Endometrium (tissue), 2 donors: ENCODE data around the gene MORN1.
"Not testable (repeated sequence)": the region's sequence is repeated elsewhere in the genome, so short reads cannot be mapped to it uniquely, and the experiment has no call there.

Experiments used
- FAIRE-seq: peaks from 2 replicates; lab custom pipeline; 2012; peaks lifted over from hg19 to GRCh38; lab: Jason Lieb, UNC
- donor health status: control.
- donor health status: control.

The MORN1 gene

DNA sequence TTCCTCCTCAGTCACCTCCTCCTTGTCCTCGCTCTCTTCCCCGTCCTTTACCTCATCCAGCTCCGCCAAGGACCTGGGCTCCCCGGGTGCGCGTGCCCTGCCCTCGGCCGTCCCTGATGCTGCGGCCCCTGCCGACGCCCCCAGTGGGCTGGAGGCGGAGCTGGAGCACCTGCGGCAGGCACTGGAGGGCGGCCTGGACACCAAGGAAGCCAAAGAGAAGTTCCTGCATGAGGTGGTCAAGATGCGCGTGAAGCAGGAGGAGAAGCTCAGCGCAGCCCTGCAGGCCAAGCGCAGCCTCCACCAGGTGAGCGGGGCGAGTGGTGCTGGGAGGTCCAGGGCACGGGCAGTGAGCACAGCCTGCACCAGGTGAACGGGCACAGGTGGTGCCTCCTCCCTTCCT is 87.1 kb downstream of the MORN1 start:
- no peak for FAIRE-seq

DNA sequence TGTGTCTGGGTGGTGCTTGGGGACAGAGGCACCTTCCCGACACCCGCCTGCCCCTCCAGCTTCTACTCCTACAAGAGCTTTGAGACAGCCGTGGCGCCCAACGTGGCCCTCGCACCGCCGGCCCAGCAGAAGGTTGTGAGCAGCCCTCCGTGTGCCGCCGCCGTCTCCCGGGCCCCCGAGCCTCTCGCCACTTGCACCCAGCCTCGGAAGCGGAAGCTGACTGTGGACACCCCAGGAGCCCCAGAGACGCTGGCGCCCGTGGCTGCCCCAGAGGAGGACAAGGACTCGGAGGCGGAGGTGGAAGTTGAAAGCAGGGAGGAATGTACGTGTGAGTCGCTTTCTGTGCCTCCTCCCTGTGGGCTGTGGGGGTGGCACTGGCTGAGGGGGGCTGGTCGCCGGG is 87.6 kb downstream of the MORN1 start:
- FAIRE-seq, result no peak

DNA sequence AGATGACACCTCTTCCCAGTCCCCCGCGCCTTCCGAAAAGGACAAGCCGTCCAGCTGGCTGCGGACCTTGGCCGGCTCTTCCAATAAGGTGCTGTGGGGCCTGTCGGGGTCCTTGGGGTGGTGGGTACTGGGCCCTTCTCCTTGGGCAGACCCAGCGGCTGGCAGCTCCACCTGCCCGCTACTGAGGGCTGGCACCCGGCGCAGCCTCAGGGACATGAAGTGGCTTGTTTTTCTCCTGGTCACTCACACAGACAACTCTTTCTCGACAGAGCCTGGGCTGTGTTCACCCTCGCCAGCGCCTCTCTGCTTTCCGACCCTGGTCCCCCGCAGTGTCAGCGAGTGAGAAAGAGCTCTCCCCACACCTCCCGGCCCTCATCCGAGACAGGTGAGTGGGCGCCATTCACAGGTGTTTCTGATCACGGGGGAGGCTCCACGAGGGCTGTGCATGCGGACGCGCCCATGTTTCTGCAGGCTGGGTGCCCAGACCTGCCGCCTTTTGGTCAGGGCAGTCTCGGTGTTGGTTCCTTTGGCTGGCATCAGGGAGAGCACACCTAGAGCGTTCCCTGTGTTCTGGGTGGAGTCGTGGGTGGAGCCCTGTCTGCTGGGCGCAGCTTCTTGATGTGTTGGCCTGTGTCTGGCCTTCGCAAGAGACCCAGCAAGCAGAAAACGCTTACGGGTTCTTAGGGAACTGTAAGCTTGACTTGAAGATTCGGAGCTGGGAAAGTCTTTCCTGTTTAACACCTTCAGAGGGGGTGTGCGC is 88.2 kb downstream of the MORN1 start:
- FAIRE-seq, result no peak

DNA sequence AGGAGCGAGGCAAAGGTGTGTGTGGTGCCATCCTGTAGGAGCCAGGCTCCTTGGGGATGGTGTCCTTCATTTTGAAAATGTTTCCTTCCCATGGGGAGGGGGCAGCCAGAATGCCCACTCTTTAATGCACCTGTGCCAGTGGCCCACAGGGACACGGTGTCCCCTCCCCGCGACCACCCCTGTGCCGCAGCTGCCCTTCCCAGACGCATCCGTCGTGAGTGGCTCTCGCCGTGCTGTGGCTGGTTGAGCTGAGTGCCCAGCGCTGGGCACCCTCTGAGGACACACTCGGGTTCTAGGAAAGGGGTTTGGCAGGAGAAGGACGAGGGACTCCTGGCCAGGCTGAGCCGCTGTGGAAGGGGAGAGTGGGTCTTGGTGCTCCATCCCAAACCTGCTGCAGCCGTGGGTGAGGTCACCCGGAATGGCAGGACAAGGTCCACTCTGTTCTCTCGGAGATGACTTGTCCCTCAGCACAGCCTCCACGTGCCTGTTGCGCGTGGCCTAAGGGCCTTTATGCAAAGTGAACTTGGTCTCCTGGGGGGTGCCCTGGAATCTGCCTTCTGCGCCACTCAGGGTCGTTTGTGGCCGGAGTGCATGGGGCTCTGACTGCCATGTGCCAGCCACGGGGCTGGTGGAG is 88.9 kb downstream of the MORN1 start:
- FAIRE-seq, result no peak

DNA sequence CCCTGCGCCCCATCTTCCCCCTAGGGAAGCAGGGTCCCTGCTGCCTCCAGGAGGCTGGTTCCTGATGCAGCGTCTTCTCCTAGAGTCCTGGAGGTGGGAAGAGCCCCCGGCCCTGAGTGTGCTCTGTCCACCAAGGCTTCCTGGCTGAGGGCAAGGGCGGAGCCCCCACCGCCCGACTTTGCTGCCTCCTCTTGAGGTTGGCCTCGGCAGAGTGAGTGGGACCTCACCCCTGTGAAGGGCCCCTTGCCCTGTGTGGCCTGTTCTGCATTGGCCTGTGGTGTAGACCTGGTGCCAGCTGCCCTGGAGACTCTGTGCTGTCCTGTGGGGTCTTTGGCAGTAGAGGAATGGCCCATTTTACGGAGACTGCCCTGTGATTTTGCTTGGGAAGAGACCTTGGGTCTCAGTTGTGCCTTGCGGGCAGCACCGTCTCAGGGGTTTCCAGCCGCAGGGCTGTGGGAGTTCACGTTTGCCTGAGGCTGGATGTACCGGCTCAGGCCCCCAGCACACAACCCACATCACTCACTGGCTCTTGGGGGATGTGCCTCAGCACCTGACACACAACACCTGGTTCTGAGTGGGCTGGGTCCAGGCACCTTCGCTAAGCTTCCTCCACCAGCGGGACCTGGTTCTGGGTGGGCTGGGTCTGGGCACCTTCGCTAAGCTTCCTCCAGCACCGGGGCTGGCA is 89.6 kb downstream of the MORN1 start:
- no peak for FAIRE-seq

DNA sequence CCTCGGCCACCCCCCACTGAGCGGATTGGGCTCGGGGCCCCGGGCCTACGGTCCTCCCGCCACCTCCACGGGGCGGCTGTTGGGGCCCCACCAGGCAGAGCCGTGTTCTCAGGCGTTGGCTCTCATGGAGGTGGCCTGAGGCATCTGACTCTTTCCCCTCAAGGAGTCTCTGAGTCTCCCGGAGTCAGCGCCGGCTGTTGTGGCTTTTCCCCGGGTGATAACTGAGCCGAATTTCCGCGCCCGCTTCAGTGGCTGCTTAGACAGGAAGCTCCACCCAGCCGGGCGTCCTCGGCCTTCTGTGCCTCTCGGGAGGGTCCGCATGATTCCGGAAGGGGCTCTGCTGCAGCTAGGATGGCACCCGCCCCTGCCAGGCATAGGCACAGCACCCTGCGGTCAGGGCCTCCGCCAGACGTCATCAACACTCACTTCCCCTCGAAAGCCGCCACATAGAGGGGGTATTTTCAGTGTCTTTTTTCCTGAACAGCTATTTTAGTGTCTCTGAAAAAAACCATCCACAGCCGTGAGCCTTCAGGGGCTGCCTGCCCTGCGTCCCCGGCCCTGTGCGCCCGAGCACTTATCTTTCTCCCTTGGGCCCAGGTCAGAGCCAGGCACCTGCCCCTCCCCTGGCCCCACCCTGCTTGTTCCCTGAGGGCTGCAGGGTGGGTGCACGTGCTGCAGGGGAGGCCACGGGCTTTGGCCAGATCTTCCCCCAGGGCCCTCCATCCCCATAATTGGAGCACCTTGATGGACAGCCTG is 90.3 kb downstream of the MORN1 start:
- no peak for FAIRE-seq

DNA sequence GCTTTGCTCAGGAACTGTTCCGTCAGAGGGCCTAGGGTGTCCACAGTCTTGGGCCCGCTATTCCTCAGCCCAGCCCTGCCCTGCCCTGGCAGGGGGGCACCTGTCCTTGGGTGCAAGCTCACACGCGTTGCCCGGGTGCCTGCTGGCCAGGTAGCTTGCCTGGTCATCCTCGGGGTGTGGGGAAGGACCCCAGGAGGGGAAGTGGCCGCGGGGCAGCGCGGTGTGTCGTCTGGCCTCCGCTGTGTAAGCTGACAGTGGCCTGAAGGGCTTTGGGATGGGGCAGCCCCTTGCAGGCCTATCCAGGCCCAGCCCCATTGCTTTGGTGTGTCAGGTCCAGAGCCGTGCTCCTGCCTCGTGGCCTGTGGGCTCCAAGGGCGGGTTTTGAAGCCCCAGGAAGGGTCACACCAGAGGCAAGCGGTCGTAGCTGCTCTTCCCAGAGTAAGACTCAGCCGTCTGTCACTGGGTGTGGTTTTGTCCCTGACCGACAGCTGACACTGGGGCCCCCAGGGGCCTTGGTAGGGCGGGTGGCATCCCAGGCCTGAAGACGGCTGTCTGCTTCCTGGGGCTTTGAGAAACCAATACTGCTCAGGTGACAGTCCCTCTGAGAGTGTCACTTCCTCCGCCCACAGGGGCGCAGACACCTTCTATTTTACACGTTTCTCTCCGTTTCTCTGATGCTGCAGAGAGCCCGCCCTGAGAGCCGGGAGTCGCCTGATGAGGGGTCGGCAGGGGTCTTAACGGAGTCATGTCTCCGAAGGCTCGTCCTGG is 91.2 kb downstream of the MORN1 start:
- no peak for FAIRE-seq

DNA sequence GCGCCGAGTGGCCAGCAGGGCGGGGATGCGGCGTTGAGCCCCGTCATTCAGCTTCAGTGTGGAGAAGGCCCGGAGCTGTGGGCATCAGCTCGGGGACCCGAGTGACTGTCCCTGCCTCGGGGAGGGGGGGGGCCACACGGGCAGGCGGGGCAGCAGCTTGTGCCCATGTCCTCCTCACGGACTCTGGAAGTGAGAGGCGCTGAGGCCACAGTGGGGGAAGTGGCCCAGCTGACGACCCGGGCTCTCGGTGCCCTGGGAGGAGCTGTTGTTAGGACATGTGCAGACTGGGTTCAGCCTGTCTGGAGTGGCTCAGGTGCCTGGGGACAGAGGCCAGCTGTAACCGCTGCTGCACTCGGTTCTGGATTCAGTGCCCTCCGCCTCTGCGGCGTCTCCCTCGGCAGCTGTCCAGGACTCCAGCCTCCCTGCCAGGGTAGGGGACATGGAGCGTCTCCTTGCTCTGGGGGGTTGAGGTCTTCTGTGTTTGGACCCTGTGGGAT is 92.2 kb downstream of the MORN1 start:
- no peak for FAIRE-seq

DNA sequence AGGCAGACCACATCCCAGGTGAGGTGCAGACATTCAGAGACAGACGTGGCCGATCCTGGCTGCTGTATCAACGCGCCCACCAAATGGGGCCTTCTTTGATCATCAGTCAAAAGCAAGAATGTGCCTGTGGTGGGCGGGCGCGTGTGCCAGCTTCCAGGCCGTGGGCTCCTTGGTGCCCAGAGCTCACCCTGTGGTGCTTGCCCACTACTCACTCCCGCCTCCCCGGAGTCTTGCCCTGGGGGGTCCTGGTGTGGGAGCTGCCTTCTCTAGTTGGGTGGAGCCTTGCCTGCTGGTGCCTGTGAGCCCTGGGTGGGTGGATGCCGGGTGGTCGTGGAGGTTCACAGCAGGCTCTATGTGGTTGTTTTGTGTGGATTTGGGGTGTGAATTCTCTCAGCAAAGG is 92.7 kb downstream of the MORN1 start:
- FAIRE-seq, result no peak

DNA sequence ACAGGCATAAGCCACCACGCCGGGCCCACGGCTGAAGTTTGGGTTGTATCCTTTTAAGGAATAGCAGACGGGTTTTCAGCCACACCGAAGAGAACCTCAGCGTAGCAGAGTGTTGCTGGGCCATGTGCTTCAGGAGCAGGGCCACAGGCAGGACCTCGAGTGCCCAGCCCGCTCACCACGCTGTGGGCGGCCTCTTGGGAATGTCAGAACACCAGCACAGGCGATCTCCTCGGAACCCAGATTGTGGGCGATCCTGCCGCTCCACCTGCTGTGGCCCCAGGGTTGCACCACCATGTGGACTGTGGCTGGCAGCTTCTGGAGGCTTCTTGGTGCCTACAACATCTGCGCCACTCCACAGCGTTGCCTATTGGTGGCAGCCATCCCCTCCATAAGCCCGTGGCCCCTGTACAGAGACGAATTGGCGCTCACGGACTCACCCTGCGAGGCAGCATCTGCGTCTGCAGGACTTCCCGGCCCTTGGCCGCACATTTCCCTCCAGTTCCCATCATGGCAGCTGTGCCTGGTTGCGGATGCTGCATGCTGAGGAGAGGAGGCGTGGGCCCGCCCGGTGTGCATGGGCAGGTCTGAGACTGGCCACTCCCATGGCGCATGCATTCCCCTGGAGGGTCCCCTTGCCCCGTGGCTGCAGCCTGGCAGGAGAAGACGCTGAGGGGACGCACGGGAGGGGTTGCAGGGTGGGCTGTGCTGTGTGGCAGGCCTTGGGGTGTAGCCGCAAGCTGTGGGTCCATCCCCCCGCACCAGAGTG is 93.9 kb downstream of the MORN1 start:
- no peak for FAIRE-seq

DNA sequence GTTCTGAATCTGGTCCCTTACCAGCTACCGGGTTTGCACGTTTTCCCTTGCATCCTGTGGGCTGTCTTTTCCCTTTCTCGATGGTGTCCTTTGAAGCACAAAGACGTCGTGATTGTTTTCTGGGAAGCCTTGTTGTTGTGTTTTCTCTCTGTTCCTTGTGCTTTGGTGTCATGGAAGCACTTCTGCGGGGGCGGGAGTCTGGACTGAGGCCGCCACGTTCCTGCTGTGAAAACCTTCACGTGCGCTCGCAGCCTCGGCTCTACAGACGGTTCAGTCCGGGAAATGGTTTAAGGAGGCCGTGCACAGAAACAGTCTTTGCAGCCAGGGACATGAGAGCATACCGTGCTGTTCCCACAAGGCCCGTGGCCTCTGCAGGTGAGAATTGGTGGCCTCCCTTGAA is 94.7 kb downstream of the MORN1 start:
- FAIRE-seq, result no peak

DNA sequence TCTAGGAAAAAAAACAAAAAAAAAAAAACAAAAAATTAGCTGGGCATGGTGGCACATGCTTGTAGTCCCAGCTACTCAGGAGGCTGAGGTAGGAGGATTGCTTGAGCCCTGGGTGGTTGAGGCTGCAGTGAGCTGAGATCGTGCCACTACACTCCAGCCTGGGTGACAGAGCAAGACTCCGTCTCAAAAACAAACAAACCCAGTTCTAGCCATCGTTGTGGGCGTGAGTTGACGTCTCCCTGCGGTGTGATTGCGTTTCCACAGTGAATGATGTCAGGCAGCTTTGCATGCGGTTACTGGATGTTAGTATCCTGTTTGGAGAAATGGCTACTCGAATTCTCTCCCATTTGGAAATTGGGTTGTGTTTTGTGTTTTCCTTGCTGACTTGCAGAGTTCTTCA is 95.1 kb downstream of the MORN1 start:
- FAIRE-seq, result not testable (repeated sequence)

DNA sequence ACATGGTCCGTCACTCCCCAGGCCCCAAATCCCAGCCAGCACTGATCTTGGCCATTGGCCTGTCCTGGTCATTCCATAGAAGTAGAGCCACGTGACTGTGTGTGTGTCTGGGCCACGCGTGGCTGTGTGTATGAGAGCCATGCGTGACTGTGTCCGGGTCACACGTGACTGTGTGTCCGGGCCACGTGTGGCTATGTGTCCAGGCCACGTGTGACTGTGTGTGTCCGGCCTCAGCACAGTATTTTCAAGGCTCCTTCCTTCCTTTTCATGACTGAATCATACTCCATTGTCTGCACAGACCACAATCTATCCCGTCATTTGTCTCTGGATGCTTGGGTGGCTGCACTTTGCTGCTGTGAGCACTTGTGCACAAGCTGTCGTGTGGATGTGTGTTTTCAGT is 95.8 kb downstream of the MORN1 start:
- FAIRE-seq, result no peak

DNA sequence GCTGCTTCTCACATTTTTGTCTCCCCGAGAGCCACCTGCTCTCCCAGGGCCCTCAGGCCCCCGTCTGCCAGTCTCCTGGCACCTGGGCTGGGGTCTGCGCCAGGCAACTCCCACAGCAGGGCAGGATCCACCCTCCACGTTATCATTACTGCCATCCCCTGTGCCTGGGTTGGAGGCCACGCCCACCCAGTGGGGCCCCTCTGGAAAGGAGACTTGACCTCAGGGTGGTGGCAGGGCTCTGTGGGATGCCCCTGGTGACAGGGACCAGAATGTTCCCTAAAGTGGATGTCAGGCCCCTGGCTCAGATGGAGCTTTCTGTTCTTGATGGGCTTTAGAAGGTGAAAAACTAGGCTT is 96.7 kb downstream of the MORN1 start:
- FAIRE-seq, result no peak

DNA sequence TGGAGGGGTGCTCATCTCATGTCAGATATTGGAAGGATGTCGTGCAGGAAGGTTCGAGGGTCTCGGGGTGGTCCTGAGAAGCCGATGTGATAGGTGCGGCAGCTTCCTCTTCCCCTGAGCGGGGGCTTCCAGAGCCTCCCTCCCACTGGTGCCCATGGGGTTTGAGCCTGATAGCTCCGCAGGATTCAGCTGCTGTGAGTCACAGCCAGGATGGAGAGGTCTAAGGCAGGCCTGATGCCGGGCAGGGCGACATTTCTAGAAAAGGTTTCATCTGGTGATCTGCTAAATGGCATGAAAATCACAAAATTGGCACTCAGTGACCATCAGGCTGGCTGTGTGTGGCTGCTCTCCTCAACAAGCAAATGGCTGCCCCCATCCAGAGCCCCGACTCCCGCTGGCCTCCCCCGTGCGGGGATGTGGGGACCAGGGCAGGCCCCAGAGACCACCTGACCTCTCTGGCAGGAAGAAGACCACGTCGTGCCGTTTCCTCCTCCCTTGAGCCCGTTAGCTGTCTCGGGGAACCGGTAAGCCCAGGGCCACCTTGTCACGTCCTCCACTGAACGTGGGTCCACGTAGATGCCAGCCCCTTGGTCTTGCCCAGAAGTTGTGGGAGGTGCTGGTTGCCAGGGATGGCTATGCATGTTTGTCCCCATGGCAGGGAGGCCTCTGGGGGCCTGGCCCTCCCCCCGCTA is 97.2 kb downstream of the MORN1 start:
- no peak for FAIRE-seq

DNA sequence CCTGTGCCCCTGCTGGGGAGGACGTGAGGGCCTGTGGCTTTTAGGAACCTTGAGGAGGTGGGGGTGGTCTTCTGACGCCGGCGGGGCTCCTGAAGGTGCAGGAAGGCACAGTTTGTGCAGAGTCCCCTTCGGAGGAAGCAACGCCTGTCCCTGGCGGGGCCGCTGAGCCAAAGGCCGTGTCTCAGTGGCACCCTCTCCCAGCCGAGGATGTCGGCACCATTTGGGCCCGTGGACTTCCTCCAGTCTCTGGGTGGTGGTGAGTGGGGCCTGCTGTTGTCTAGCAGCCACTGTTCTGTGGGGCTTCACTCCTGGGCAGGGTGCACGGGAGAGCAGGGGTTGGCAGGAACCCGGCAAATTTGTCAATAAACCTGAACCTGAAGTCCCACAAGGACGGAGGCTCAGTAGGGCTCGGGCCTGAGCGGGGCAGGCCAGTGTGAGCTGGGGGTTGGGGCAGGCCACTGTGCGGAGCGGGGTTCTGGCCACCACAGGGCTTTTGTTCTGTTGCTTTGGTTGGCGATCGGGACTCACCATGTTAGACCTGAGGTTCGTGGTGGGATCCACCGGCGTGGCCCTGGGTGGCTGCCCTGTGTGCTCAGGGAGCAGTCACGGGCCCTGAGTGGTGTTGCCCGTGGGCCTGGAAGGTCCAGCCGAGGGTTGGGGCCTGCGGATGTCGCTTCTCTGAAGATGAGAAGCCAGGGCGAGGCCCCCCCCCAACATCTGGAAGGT is 98.5 kb downstream of the MORN1 start:
- FAIRE-seq, result no peak

DNA sequence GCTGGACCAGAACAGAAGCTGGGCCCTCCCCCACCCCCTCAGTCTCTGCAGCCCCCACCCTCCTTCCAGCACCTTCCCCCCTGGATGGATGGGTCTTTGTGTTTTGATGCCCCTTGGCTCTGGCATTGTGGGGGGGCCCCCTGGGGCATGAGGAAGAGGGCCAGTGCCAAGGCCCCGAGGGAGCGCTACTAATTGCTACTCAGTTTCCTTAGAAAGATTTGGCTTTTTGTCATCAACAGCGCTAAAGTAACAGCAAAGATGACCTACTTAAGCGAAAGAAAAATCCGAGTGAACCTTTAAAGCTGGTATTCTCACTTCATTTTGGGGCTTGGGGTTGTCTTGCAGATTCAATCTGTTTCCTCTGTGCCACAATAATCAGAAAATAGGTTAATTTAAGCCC is 99.8 kb downstream of the MORN1 start:
- FAIRE-seq, result no peak

DNA sequence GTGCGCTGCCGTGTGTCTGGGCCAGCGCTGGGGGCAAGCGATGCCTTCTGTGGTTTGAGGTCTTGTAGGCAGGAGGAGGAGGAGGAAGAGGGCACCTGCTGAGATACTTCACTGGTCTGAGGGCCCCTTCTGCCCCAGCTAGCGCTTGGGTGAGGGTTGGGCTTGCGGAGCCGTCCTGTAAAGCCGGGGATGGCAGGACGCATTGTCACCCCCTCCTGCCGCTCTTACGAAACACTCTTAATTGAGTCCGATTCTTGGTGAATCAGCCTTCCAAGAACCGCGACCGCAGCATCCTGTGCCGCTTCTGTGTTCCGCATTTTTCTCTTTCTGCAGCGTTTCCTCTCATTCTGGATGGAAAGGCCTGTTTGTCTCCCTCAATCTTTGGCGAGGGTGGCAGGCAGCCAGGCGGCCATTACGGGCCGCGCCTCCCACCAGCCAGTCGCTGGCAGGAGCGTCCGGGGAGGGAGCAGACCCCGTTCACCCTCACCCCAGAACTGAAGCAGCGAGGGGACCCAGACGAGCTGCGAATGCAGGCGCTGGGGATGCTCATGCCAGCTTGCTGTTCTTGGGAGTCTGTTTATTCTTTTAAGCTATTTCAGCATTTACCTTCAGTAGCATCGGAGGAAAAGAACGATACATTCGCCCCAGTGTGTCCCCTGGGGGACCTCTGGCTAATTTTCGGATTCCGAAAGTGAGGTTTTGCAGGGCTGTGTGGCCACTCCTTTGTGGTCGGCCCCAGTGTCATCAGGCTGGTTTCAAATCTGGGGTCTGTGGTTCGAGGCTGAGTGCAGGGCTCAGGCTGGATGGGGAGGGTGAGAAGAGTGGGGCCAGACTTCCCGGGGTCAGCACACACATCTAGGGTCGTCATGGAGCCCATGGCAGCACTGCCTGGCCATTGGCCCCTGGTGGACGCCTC is 100.5 kb downstream of the MORN1 start:
- FAIRE-seq, result peak; percentile 4

DNA sequence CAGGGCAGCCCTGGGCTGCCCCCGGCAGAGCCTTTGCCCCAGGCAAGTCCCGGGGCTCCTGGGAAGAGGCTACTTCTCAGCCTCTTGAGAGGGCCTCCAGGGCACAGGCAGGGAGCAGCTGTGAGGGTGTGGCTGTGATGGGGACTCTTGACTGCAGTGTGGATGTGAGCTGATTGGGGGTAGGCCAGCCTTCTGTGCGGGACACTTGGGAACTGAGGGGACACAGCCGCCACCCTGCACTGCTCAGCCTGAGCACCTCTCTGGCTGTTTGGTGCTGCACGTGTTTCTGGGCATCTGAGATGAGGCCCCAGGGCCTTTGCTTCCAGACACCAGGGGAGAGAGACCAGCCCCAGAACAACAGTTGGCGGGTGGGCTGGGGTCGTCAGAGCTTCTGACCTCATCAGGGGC is 101.2 kb downstream of the MORN1 start:
- FAIRE-seq, result no peak
